ENCODE data around the gene CHI3L1.

DNA sequence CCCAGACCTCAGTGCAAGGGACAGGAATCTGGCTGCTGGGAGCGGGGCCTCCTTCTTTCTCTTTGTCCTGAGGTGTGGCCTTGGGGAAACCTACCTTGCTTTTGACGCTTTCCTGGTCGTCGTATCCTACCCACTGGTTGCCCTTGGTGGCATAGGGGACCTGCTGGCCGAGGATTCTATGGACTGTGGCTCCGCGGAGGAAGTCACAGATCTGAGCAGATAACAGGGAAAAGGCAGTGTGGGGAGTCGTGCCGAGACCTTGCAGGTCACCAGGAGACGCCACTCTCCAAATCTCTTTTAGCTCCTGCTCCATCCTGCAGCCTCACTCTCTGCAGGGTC lies 6.9 kb downstream of the CHI3L1 start:
- TF ChIP-seq, protein P1, sequence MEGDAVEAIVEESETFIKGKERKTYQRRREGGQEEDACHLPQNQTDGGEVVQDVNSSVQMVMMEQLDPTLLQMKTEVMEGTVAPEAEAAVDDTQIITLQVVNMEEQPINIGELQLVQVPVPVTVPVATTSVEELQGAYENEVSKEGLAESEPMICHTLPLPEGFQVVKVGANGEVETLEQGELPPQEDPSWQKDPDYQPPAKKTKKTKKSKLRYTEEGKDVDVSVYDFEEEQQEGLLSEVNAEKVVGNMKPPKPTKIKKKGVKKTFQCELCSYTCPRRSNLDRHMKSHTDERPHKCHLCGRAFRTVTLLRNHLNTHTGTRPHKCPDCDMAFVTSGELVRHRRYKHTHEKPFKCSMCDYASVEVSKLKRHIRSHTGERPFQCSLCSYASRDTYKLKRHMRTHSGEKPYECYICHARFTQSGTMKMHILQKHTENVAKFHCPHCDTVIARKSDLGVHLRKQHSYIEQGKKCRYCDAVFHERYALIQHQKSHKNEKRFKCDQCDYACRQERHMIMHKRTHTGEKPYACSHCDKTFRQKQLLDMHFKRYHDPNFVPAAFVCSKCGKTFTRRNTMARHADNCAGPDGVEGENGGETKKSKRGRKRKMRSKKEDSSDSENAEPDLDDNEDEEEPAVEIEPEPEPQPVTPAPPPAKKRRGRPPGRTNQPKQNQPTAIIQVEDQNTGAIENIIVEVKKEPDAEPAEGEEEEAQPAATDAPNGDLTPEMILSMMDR (IDR thresholded peaks at IDR 0.05; ENCODE audit: low read depth, low read length, missing input control): no peak
- TF ChIP-seq, protein P2, sequence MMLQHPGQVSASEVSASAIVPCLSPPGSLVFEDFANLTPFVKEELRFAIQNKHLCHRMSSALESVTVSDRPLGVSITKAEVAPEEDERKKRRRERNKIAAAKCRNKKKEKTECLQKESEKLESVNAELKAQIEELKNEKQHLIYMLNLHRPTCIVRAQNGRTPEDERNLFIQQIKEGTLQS (IDR thresholded peaks at IDR 0.05): no peak
- TF ChIP-seq, protein P3, sequence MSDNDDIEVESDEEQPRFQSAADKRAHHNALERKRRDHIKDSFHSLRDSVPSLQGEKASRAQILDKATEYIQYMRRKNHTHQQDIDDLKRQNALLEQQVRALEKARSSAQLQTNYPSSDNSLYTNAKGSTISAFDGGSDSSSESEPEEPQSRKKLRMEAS (IDR thresholded peaks at IDR 0.05): no peak
- no peak for TF ChIP-seq RAD21 (IDR thresholded peaks at IDR 0.05)
- no peak for TF ChIP-seq TAF1 (conservative IDR thresholded peaks at IDR 0.05)
- TF ChIP-seq YY1 (IDR thresholded peaks at IDR 0.05): no peak
- no peak for TF ChIP-seq GABPA (IDR thresholded peaks at IDR 0.05 in 1 of 2, conservative IDR thresholded peaks at IDR 0.05 in 1 of 2)
